Vagina (tissue), 2 donors: ENCODE measurements around the gene SNRNP27.

Experiments used
- POLR2A ChIP-seq, 2 donors: fragments of 450-650 bp; IDR thresholded peaks; one replicate each; pipeline ENCODE4 v1.6.1; 2017; ENCODE audit warnings: antibody characterized with exemption in 2 of 2, mild to moderate bottlenecking in 2 of 2, moderate library complexity in 2 of 2
- POLR2AphosphoS5 ChIP-seq, 2 donors: sonication (generic); formaldehyde crosslinking; IDR thresholded peaks; one replicate each; pipeline ENCODE4 v1.9.0; 2017; ENCODE audit warnings: antibody characterized with exemption in 2 of 2, mild to moderate bottlenecking in 2 of 2, low read depth in 1 of 2; ENCODE audit not compliant: insufficient read depth in 1 of 2
- TF ChIP-seq, protein P1 (sequence below), 3 experiments: fragments of 450-650 bp in 2 of 3; fragments of 200-600 bp in 1 of 3; sonication (generic) in 1 of 3; IDR thresholded peaks; one replicate each; pipeline ENCODE4 v1.5.1; 2017 to 2019; ENCODE audit warnings: antibody characterized with exemption in 3 of 3, mild to moderate bottlenecking in 2 of 3, moderate library complexity in 2 of 3

DNA sequence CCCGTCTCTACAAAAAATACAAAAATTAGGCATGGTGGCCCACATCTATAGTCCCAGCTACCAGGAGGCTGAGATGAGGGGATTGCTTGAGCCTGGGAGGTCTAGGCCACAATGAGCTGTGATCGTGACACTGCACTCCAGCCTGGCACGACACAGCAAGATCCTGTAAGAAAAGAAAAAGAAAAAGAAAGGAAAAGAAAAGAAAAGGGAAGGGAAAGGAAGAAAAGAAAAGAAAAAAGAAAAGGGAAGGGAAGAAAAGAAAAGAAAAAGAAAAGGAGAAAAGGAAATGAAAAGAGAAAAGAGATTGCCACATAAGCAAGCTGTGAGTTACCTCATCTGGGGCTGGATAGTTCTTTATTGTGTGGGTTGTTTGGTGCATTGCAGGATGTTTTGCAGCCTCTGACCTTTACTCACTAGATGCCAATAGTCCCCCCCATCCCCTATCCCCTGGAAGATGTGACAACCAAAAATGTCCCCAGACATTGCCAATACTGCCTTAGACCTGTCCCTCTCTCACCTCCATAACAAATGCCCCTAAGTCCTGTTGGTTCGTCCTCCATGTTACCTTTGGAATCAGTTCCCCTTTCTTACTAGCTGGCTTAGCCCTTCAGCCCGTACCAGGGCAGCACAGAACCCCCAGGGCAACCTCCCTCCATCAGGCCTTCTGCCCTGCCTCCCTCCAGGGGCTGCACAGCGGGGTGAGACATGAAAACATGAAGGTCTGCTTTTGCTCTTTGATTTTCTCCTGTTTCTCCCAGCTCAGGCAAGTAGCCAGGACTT lies 58.8 kb downstream of the SNRNP27 start:
- TF ChIP-seq, protein P1, sequence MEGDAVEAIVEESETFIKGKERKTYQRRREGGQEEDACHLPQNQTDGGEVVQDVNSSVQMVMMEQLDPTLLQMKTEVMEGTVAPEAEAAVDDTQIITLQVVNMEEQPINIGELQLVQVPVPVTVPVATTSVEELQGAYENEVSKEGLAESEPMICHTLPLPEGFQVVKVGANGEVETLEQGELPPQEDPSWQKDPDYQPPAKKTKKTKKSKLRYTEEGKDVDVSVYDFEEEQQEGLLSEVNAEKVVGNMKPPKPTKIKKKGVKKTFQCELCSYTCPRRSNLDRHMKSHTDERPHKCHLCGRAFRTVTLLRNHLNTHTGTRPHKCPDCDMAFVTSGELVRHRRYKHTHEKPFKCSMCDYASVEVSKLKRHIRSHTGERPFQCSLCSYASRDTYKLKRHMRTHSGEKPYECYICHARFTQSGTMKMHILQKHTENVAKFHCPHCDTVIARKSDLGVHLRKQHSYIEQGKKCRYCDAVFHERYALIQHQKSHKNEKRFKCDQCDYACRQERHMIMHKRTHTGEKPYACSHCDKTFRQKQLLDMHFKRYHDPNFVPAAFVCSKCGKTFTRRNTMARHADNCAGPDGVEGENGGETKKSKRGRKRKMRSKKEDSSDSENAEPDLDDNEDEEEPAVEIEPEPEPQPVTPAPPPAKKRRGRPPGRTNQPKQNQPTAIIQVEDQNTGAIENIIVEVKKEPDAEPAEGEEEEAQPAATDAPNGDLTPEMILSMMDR (IDR thresholded peaks at IDR 0.05): no peak
- no peak for TF ChIP-seq POLR2AphosphoS5 (IDR thresholded peaks at IDR 0.05; ENCODE audit: insufficient read depth in 1 of 2, low read depth in 1 of 2)
- no peak for TF ChIP-seq POLR2A (IDR thresholded peaks at IDR 0.05)
